MCF 10A (cell line): Measurements from ENCODE around the gene PER2. TPM values are rescaled to one million over a fixed set of nuclear protein-coding genes. Genes with fewer than 3 reads are reported as not detected.

Source experiments
- BruUV-seq: library from RNA; stranded (reverse); fragments of 400-500 nt; replicated peaks from 2 replicates; lab custom pipeline; 2021; lab: Mats Ljungman, UMichigan
- CTCF ChIA-PET: fragments of 300-600 bp; sonication (Branson Sonifier 250); formaldehyde crosslinking; extraction: SDS; loops from one replicate; lab custom pipeline; 2021; ENCODE audit warnings: antibody characterized with exemption, inconsistent platforms; lab: Yijun Ruan, JAX
- POLR2A ChIA-PET: fragments of 300-600, 350-650 bp; sonication (Branson Sonifier 250); formaldehyde crosslinking; extraction: SDS; loops from one replicate; lab custom pipeline; 2020; ENCODE audit warnings: antibody characterized with exemption, inconsistent platforms; lab: Yijun Ruan, JAX
- DNase-seq: peaks from one replicate; pipeline ENCODE4 v3.0.0-alpha.2; 2018; ENCODE audit not compliant: unreplicated experiment
- H3K27ac Mint-ChIP-seq: one replicate; pipeline ENCODE4 v1.8.0; 2022; ENCODE audit warnings: mild to moderate bottlenecking, low read depth, mixed read lengths; ENCODE audit not compliant: unreplicated experiment
- H3K27me3 Mint-ChIP-seq: one replicate; pipeline ENCODE4 v1.8.0; 2022; ENCODE audit warnings: mixed read lengths; ENCODE audit not compliant: insufficient read depth, unreplicated experiment
- H3K36me3 Mint-ChIP-seq: one replicate; pipeline ENCODE4 v1.8.0; 2022; ENCODE audit warnings: mild to moderate bottlenecking, moderate library complexity, mixed read lengths; ENCODE audit not compliant: insufficient read depth, unreplicated experiment
- H3K4me1 Mint-ChIP-seq: one replicate; pipeline ENCODE4 v1.8.0; 2022; ENCODE audit warnings: mixed read lengths; ENCODE audit not compliant: insufficient read depth, unreplicated experiment
- H3K4me3 Mint-ChIP-seq: one replicate; pipeline ENCODE4 v1.8.0; 2022; ENCODE audit warnings: mild to moderate bottlenecking, moderate library complexity, mixed read lengths; ENCODE audit not compliant: unreplicated experiment
- H3K9me3 Mint-ChIP-seq: one replicate; pipeline ENCODE4 v1.8.0; 2022; ENCODE audit warnings: mixed read lengths; ENCODE audit not compliant: unreplicated experiment
- CTCF ChIP-seq: fragments of 200-600 bp; IDR thresholded peaks from one replicate; pipeline ENCODE4 v1.8.0; 2022; ENCODE audit warnings: antibody characterized with exemption, mild to moderate bottlenecking; ENCODE audit not compliant: unreplicated experiment
- intact Hi-C: fragments of 100-400 bp; cut with micrococcal nuclease; formaldehyde crosslinking; loops from 2 replicates; pipeline ENCODE4 v1.14.1; 2022
- total RNA-seq: library from RNA; stranded (reverse); gene quantifications from 2 replicates; pipeline ENCODE4 v1.2.3, GENCODE V29; 2022

PER2 gene
- total RNA-seq, 1 experiment from 2014 or later, result 8.9 TPM

- POLR2A ChIA-PET, result interaction anchor here (1.1 kb wide), 1 partner anchor 38 kb away, joined by 3 read pairs; no protein-coding TSS in a partner anchor
- Mint-ChIP-seq H3K36me3 (peaks cover 19% of the 10 kb centered on the region), H3K4me3 (peak overlapping the region; percentile 80), H3K9me3 (no peaks in the 10 kb centered on the region), H3K27me3 (no peaks in the 10 kb centered on the region), H3K27ac (no peak overlapping the region), H3K4me1 (peaks cover 5% of the 10 kb centered on the region)
- peak; percentile 69 for DNase-seq
- no TSS peak for BruUV-seq
- intact Hi-C loops, result loop anchor here (2.0 kb wide), 1 partner anchor 180 kb away; the partner anchor contains the start of gene SCLY
- TF ChIP-seq CTCF, result no peak
- CTCF ChIA-PET, result no interaction called here
Observed at GRCh38 chr2:238240757-238241711, 47.4 kb downstream of the PER2 start.

DNA sequence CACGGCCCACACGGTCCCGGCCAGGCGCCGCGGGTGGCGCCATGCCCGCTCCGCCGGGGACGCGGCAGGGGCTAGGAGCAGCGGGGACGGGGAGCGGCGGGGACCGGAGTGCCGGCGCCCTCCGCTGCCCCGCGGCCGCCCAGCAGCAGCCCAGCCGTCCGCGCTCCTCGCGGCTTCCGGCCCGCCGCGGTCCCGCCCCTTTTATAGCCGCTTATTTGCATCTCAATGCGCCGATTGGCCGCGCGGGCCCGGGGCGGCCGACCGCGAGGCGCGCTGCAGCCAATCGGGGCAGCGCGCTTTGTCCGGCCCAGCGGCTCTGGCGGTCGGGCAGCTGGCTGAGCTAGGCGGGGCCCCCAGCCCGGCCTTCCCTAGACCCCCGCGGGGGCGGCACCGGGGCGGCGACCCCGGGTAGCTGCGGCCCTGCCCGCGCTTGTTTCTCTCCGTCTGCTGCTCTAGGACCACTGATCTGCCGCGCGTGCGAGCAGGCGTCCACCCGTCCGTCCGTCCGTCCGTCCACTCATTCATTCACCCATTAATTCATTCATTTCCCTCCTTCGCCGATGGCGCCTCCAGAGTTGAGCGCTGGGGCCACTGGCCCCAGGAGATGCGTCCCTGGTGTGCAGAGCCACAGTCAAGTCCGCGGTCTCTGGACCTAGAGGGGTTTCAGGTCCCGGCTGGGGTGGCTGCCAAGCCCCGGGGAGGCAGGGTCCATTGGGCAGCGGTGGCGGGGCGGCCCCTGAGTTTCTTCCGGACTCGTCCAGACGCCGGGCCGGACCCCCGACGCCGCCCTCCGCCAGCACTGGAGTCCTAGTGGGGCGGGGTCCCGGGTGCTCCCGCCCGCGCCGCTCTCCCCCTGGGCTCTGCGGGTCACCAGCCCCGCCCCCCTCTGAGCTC, 48.3 kb downstream of the PER2 start, which contains the start of gene HES6:
HES6 (minus strand) TSS at position 176 of the 894 bp plus-strand sequence; CDS start at position 43, 133 bp downstream.
- ChIA-PET CTCF (interaction anchor here (0.6 kb wide), 2 partner anchors 69 to 565 kb away, joined by 3 to 4 read pairs; no protein-coding TSS in a partner anchor), POLR2A (interaction anchor here (0.6 to 1.3 kb wide), 6 partner anchors 36 to 366 kb away, joined by 3 to 6 read pairs (median 4); no protein-coding TSS in a partner anchor)
- no peak within 1 kb of the TSS for H3K27ac Mint-ChIP-seq
- peak within 1 kb of the TSS; percentile 80 for H3K4me3 Mint-ChIP-seq
- peaks cover 10% of the 10 kb centered on the region for H3K36me3 Mint-ChIP-seq
- TF ChIP-seq CTCF, result no peak
- peaks cover 5% of the 10 kb centered on the region for H3K4me1 Mint-ChIP-seq
- BruUV-seq, result no TSS peak
- intact Hi-C loops, result loop anchor here (2.0 kb wide), 1 partner anchor 179 kb away; the partner anchor contains the start of gene SCLY
- H3K9me3 Mint-ChIP-seq, result no peaks in the 10 kb centered on the region
- peak; percentile 86 for DNase-seq
- H3K27me3 Mint-ChIP-seq, result no peaks in the 10 kb centered on the region

- intact Hi-C loops, result no loop called here
- peaks cover 5% of the 10 kb centered on the region for H3K36me3 Mint-ChIP-seq
- no peaks in the 10 kb centered on the region for H3K27me3 Mint-ChIP-seq
- H3K9me3 Mint-ChIP-seq, result no peaks in the 10 kb centered on the region
- no TSS peak for BruUV-seq
- no peak for TF ChIP-seq CTCF
- POLR2A ChIA-PET, result interaction anchor here (1.1 to 1.3 kb wide), 2 partner anchors 37 to 47 kb away, joined by 3 read pairs; no protein-coding TSS in a partner anchor
- no peak overlapping the region for H3K27ac Mint-ChIP-seq
- H3K4me1 Mint-ChIP-seq, result peaks cover 5% of the 10 kb centered on the region
- peak overlapping the region; percentile 80 for H3K4me3 Mint-ChIP-seq
- no peak for DNase-seq
- CTCF ChIA-PET, result interaction anchor here (0.6 kb wide), 2 partner anchors 377 to 566 kb away, joined by 3 to 5 read pairs; no protein-coding TSS in a partner anchor
Observed at GRCh38 chr2:238239543-238239862, 48.9 kb downstream of the PER2 start.
